ENCODE measurements around the gene CHRDL1.

The CHRDL1 gene

GRCh38 chrX:110646386-110646785, 149.2 kb downstream of the CHRDL1 start:
- DNase-seq, result no peak

Measured in NCI-H82 (cell line).